Fibroblast of skin of left quadriceps (primary cell): Measurements from ENCODE around the gene PTPRE.

ENCODE experiments used
- DNase-seq, 2 experiments: peaks; one replicate each; pipeline ENCODE4 v3.0.0-alpha.2; 2013; ENCODE audit warnings: low read depth in 2 of 2

PTPRE gene

GRCh38 chr10:128044961-128045832, 138.3 kb downstream of the PTPRE start:
- DNase-seq: no peak

GRCh38 chr10:128045833-128046120, 138.9 kb downstream of the PTPRE start:
- DNase-seq: no peak

GRCh38 chr10:128046156-128046952, 139.5 kb downstream of the PTPRE start:
- no peak for DNase-seq

GRCh38 chr10:128046953-128047290, 140.0 kb downstream of the PTPRE start:
- no peak for DNase-seq

GRCh38 chr10:128047351-128047750, 140.4 kb downstream of the PTPRE start:
- no peak for DNase-seq

- no peak for DNase-seq
Measured at GRCh38 chr10:128047991-128048818, 141.3 kb downstream of the PTPRE start.

- no peak for DNase-seq
Measured at GRCh38 chr10:128048819-128049210, 141.9 kb downstream of the PTPRE start.

- no peak for DNase-seq
Measured at GRCh38 chr10:128049226-128050120, 142.6 kb downstream of the PTPRE start.

GRCh38 chr10:128050121-128050516, 143.2 kb downstream of the PTPRE start:
- DNase-seq: no peak

- no peak for DNase-seq
Measured at GRCh38 chr10:128050936-128051335, 144.0 kb downstream of the PTPRE start.

- DNase-seq: no peak
Measured at GRCh38 chr10:128051548-128051947, 144.6 kb downstream of the PTPRE start.

- no peak for DNase-seq
Measured at GRCh38 chr10:128052696-128053095, 145.8 kb downstream of the PTPRE start.

GRCh38 chr10:128053356-128053755, 146.5 kb downstream of the PTPRE start:
- DNase-seq: no peak

GRCh38 chr10:128054163-128054970, 147.5 kb downstream of the PTPRE start:
- DNase-seq: no peak

GRCh38 chr10:128055061-128055868, 148.4 kb downstream of the PTPRE start:
- no peak for DNase-seq

GRCh38 chr10:128056303-128057050, 149.6 kb downstream of the PTPRE start:
- no peak for DNase-seq

GRCh38 chr10:128058106-128058749, 151.3 kb downstream of the PTPRE start:
- no peak for DNase-seq

GRCh38 chr10:128058750-128059134, 151.8 kb downstream of the PTPRE start:
- no peak for DNase-seq
